Dendritic cell treated with granulocyte-macrophage colony-stimulating factor and Interleukin-4, amounts not matched to agents 40 ng/mL and 50 ng/mL, for 4 days (primary cell): ENCODE results near the gene FOXM1.
A peak's percentile ranks its signal among the peaks of the same experiment; 100 is the strongest.

Experiments
- H3K27ac Mint-ChIP-seq: one replicate; pipeline ENCODE4 v1.8.0; 2022; ENCODE audit warnings: mild to moderate bottlenecking, mixed read lengths
- H3K27me3 Mint-ChIP-seq: one replicate; pipeline ENCODE4 v1.8.0; 2022; ENCODE audit warnings: mild to moderate bottlenecking, mixed read lengths
- H3K36me3 Mint-ChIP-seq: one replicate; pipeline ENCODE4 v1.8.0; 2022; ENCODE audit warnings: low read depth, mixed read lengths
- H3K4me1 Mint-ChIP-seq: one replicate; pipeline ENCODE4 v1.8.0; 2022; ENCODE audit warnings: low read depth, mixed read lengths
- H3K4me3 Mint-ChIP-seq: one replicate; pipeline ENCODE4 v1.8.0; 2022; ENCODE audit warnings: mild to moderate bottlenecking, moderate library complexity, mixed read lengths
- H3K9me3 Mint-ChIP-seq: one replicate; pipeline ENCODE4 v1.8.0; 2022; ENCODE audit warnings: mixed read lengths
- intact Hi-C: fragments of 100-400 bp; cut with micrococcal nuclease; formaldehyde crosslinking; loops from one replicate; pipeline ENCODE4 v1.15.0; 2022

Gene FOXM1

DNA sequence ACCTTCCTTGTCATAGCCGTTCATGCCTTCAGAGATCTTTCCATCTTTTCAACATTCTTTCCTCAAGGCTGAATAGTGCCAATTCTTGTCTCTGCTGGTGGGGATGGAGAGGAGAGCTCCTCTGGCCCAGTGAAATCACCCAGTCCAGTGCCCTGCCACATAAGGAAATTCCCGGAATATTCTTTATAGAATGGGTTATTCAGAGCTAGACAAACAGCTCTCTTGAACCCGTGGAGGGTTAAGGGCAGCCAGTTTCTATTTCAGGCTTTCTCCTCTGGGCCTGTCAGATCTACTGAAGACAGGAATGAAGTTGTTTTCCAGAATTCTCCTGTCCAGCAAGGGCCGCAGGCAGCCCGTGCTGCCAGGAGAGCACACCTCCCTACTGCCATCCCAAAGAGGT lies 34.0 kb downstream of the FOXM1 start:
- no peak overlapping the region for H3K27ac Mint-ChIP-seq
- intact Hi-C loops, result no loop called here
- H3K9me3 Mint-ChIP-seq, result no peaks in the 10 kb centered on the region
- H3K27me3 Mint-ChIP-seq, result no peaks in the 10 kb centered on the region
- H3K4me3 Mint-ChIP-seq, result no peak overlapping the region
- H3K4me1 Mint-ChIP-seq, result no peaks in the 10 kb centered on the region
- H3K36me3 Mint-ChIP-seq, result peaks cover 83% of the 10 kb centered on the region

DNA sequence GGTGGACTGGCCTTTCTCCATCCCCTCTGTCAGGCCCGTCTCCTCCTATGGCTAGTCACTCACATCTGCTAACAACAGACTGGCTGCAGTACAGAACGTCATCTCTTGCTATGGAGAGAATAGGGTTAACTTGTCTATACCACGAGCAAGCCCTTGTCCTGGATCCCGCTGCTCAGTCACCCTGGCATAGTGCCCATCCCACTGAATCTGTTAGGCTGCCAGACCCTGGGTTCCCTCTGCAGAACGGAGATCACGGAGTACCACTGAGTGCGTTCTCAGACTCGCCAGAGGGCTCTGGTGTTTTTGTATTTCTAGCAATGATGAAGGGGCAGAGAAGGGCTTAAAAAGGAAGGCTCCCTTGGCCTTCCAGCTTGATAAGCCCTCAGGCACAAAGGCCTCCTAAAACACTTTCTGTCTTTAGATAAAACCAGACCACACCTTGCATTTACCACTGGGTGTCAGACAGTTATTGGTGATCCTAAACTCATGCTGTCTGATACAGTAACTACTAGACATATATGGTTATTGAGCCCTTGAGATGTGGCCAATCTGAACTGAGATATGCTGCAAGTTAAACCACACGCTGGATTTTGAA lies 35.8 kb downstream of the FOXM1 start:
- peaks cover 81% of the 10 kb centered on the region for H3K36me3 Mint-ChIP-seq
- H3K4me3 Mint-ChIP-seq, result no peak overlapping the region
- intact Hi-C loops, result no loop called here
- H3K9me3 Mint-ChIP-seq, result no peaks in the 10 kb centered on the region
- no peaks in the 10 kb centered on the region for H3K27me3 Mint-ChIP-seq
- peaks cover 7% of the 10 kb centered on the region for H3K4me1 Mint-ChIP-seq
- no peak overlapping the region for H3K27ac Mint-ChIP-seq

DNA sequence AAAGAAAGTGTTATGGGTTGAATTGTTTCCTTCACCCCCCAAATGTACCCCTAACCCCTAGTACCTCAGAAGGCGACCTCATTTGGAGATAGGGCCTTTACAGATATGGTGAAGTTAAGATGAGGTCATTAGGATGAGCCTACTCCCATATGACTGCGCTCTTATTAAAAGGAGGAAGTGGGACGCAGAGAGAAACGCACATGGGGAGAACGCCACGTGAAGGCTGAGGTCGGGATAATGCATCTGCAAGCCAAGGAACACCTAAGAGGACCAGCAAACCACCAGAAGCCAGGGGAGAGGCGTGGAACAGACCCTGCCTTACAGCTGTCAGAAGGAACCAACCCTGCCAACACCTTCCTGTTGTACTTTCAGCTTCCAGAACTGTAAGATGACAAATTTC lies 40.4 kb downstream of the FOXM1 start:
- intact Hi-C loops, result no loop called here
- H3K36me3 Mint-ChIP-seq, result peaks cover 67% of the 10 kb centered on the region

DNA sequence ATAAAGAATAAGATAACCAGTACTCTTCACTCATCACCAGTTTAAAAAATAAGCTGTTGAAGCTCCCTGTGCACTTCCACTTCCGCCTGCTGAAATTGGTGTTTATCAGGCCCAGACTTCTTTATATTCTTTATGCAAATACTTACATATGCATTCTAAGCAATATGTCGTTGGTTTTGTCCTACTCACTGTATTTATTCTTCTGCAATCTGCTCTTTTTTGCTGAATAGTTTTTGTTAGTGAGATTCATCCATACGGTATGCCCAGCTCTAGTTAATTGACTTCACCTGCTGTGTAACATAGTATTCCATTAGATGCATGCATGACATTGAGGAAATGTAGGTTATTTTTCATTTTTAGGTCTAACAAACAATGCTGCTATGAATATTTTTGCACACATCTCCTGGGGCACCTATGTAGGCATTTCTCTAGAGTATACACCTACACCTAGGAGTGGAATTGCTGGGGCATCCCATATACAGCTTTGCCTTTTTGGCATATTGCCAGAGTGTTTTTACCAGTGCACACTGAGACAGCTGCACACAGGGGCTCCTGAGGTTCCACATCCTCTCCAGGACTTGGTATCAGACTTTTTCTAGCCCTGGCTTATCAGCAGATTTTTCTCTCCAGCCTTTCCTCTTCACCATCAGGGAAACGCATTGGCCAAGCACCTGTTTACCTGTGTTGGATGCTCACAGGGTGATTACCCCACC lies 41.1 kb downstream of the FOXM1 start:
- Mint-ChIP-seq H3K27ac (peak overlapping the region; percentile 21), H3K27me3 (peaks cover 8% of the 10 kb centered on the region), H3K4me1 (peaks cover 32% of the 10 kb centered on the region), H3K4me3 (no peak overlapping the region), H3K36me3 (peaks cover 67% of the 10 kb centered on the region), H3K9me3 (no peaks in the 10 kb centered on the region)
- intact Hi-C loops, result no loop called here

More for the DNA sequence above, 40.4 kb downstream of the FOXM1 start:
- H3K9me3 Mint-ChIP-seq, result no peaks in the 10 kb centered on the region
- H3K4me3 Mint-ChIP-seq, result no peak overlapping the region
- peaks cover 8% of the 10 kb centered on the region for H3K27me3 Mint-ChIP-seq
- H3K4me1 Mint-ChIP-seq, result peaks cover 32% of the 10 kb centered on the region
- H3K27ac Mint-ChIP-seq, result peak overlapping the region; percentile 21

DNA sequence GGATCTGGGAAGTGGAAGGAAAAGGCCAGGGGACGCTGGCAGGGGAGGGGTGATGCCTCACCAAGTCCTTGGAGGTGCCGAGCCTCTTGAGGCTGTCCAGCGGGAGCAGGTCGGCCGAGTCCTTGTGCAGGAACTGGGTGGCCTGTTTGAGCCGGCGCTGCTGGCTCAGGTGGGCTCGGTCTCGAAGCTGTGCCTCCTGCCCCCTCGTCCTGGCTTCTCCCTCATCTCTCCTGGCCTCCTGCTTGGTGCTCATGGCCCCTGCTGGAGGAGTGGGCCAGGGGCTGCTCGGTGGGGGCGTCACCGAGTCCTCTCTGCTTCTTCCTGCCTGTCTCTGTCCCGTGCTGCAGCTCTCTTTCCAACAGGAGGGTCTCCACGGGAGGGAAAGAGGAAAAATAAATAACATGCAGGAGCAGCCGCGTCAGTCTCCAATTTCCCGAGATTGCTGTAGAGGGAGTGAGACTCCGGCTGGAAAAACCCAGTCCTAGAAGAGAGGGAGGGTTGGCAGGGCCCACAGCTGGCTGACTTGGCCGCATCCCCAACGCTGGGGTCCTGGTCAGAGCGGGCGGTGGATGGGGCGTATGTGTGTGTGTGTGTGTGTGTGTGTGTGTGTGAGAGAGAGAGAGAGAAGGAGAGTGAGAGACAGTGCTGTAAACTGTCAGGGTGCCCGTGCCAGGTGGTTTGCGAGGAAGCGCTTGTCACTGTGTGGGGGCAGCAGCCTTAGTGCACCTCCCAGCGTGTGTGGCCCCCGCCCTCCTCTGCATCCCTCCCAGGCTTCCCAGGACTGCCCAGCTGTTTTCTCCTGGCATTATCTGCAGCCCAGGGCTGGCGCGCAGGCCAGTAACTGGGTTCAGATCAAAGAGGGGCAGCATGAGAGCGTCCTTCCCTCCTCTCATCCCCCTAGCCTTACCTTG lies 42.1 kb downstream of the FOXM1 start, which contains the start of gene NRIP2:
TSS of gene NRIP2 (minus strand) at position 455 of the 911 bp plus-strand sequence. CDS start at position 403, 52 bp downstream.
- Mint-ChIP-seq H3K4me3 (no peak within 1 kb of the TSS), H3K9me3 (no peaks in the 10 kb centered on the region), H3K36me3 (peaks cover 67% of the 10 kb centered on the region), H3K27me3 (peaks cover 8% of the 10 kb centered on the region), H3K4me1 (peaks cover 32% of the 10 kb centered on the region), H3K27ac (no peak within 1 kb of the TSS)
- intact Hi-C loops, result no loop called here

DNA sequence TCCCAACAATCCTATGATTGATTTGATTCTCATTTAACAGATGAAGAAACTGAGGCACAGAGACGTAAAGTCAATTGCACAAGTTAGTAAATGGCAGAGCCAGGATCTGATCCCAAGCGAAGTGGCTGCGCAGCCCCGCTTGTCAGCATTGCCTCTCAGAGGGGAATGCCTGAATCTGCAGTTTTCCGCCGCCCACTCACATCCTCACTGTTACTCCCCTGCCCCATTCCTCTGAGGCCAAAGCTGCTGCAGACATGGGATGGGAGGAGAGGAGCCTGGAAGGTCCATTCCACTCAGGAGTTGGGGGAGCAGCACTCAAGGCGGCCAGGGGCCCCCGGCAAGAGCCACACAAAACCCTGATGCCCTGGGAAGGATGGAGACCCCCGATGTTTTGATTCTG lies 43.2 kb downstream of the FOXM1 start:
- Mint-ChIP-seq H3K27ac (no peak overlapping the region), H3K4me1 (peaks cover 32% of the 10 kb centered on the region), H3K36me3 (peaks cover 67% of the 10 kb centered on the region), H3K9me3 (no peaks in the 10 kb centered on the region), H3K27me3 (peaks cover 8% of the 10 kb centered on the region), H3K4me3 (no peak overlapping the region)
- intact Hi-C loops, result no loop called here

DNA sequence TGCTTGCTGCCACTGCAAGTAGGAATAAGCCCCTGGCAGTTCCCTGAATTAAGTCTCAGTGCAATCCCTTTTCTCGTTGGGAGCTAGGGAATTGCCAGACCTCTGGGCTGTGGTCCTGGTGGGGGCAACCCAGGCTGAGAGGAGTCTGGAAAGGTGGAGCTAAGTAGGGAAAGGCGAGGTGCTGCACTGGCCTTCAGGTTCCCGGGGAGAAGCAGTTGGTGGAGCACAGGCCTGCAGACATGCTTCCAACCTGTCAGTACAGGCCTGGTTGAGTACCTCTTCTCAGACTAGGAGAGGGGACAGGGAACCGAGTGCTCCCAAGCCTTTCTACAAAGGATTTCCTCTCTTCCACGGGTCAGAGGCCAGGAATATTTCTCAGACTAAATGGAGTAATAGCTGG lies 43.6 kb downstream of the FOXM1 start:
- Mint-ChIP-seq H3K27ac (no peak overlapping the region), H3K36me3 (peaks cover 67% of the 10 kb centered on the region), H3K27me3 (peaks cover 8% of the 10 kb centered on the region), H3K4me1 (peaks cover 32% of the 10 kb centered on the region), H3K9me3 (no peaks in the 10 kb centered on the region), H3K4me3 (no peak overlapping the region)
- intact Hi-C loops, result no loop called here

DNA sequence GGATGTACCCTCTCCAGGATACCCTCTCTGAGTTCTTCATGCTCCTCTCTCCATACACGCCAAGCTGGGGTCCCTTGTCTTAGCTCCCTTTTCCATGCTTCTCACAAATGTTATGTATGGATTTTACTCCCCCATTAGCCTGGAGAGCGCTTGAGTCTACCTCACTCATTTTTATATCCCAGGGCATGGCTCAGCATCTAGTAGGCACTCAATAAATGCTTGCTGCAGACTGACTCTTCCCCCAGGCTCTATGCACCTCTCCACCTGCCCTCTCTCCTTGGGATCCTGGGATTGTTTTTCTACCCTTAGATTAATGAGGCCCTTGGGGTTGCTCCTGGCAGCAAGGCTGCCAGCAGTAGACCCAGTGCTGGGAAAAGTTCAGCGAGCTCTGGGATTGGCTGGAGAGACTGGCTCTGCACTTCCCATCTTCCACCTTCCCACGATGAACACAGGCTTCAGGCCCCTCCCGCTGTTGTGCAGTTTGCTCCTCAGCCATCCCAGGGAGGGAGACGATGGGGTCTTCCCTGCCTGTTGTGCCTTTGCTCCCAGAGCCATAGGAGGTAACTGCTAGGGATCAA lies 44.3 kb downstream of the FOXM1 start:
- Mint-ChIP-seq H3K27me3 (peaks cover 8% of the 10 kb centered on the region), H3K9me3 (no peaks in the 10 kb centered on the region), H3K4me1 (peaks cover 32% of the 10 kb centered on the region), H3K4me3 (no peak overlapping the region), H3K36me3 (peaks cover 67% of the 10 kb centered on the region), H3K27ac (no peak overlapping the region)
- intact Hi-C loops, result no loop called here

DNA sequence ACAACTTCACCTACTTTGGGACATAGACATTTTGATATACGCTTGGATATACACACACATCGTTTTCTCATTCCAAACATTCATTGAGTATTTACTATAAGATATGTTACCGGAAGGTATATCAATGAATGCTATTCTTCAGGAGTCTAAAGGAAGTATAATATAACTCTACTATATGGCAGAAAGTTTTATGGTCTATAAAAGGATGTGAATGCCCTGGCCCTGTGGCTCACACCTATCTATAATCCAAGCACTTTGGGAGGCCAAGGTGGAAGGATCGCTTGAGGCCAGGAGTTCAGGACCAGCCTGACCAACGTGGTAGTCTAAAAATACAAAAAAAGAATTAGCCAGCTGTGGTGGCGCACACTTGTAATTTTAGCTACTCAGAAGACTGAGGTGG lies 47.7 kb downstream of the FOXM1 start:
- H3K27me3 Mint-ChIP-seq, result peaks cover 4% of the 10 kb centered on the region
- peaks cover 87% of the 10 kb centered on the region for H3K36me3 Mint-ChIP-seq
- H3K27ac Mint-ChIP-seq, result no peak overlapping the region
- peaks cover 10% of the 10 kb centered on the region for H3K4me1 Mint-ChIP-seq
- intact Hi-C loops, result no loop called here
- no peak overlapping the region for H3K4me3 Mint-ChIP-seq
- H3K9me3 Mint-ChIP-seq, result no peaks in the 10 kb centered on the region

DNA sequence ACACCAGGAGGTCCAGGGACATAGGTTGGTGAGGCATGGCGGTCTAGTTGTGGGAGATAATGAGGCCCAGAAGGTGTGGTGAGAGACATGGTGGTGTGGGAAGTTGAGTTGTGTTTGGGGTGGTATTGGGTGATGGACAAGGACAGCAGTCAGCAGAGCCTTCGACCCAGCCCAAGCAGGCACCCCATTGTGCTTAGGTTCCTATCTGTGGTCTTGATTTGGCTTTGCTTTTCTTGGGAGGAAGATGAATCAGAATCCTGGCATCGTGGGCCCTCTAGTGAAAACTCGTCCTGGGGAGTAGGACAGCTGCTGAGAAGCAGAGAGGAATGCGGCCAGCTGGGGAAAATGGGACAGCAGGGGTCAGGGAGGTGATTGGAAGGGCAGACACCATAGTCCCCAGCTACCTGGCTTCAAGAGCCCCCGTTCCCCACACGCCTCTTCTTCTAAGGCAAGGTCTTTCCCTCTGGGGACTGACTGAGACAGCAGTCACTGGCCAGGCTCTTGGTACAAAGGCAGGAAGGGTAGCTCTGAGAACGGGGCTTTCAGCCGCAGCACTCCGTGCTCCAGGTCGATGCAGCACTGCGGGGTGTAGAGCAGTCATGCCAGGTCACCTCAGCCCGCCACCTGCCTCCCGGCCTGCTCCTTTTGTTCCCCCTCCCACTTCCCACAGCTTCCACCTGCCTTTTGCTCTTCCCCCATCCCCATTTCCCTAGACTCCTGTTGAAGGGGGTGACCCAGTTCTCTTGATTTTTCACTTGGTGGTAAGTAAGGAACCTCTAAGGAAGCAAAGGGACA lies 50.1 kb downstream of the FOXM1 start:
- no peaks in the 10 kb centered on the region for H3K4me1 Mint-ChIP-seq
- no peak overlapping the region for H3K27ac Mint-ChIP-seq
- H3K4me3 Mint-ChIP-seq, result no peak overlapping the region
- H3K36me3 Mint-ChIP-seq, result peaks cover 99% of the 10 kb centered on the region
- H3K27me3 Mint-ChIP-seq, result no peaks in the 10 kb centered on the region
- intact Hi-C loops, result no loop called here
- H3K9me3 Mint-ChIP-seq, result no peaks in the 10 kb centered on the region

DNA sequence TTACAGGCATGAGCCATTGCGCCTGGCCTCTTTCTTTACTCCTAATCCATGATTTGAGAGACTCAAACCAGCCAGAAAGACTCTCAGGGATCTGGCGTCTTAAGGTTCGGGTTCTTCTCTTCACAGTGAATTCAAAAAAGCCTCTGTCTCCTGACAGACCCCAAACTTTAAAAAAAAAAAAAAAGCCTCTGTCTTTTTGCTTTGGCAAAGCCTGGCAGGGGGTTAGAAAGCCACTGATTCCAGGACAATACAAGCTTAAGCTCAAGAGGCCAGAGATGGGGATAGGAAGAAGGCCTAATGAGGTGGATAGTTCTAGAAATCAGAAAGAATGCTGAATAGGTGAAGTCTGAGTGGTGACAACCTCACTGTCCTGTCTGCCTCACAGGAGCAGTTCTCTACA lies 50.9 kb downstream of the FOXM1 start:
- H3K4me1 Mint-ChIP-seq, result no peaks in the 10 kb centered on the region
- H3K27ac Mint-ChIP-seq, result no peak overlapping the region
- H3K36me3 Mint-ChIP-seq, result peaks cover 99% of the 10 kb centered on the region
- no peak overlapping the region for H3K4me3 Mint-ChIP-seq
- no peaks in the 10 kb centered on the region for H3K27me3 Mint-ChIP-seq
- intact Hi-C loops, result no loop called here
- H3K9me3 Mint-ChIP-seq, result no peaks in the 10 kb centered on the region

DNA sequence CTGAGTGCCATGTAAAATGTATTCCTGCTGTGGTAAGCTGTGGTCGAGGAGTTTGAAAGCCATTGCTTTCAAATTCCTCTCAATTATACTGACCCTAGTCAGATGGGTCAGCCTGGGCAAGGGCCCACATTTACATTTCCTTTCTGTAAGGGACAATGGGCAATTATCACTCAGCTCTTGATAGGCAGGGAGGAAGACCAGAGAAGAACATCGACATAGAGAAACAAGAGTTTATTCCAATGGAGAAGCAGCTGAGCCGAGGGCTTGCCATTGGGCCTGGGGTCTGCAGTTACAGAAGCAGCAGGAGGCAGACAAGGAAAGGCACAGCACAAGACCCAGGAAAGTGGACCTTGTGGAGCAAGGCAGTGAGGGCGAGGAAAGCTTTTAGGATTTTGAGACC lies 51.8 kb downstream of the FOXM1 start:
- intact Hi-C loops, result no loop called here

DNA sequence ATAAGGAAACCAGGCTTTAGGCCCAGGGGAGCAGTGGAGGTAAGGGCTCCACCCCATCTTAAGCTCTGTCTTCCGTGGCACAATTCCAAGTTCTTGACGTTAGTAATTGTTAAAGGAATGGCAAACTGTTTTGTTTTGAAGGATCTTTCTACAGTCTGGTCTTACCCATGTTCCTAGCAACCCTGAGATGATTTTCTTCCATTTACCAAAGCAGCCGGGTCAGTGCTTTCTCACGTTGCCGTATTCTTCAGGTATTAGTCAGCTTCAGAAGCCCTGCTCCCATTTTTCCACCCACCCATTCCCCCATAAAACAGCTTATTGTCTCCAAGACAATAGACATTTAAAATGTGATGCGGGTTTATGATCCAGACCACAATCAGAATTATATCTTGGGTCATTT lies 52.4 kb downstream of the FOXM1 start:
- no peaks in the 10 kb centered on the region for H3K27me3 Mint-ChIP-seq
- H3K27ac Mint-ChIP-seq, result no peak overlapping the region
- H3K9me3 Mint-ChIP-seq, result no peaks in the 10 kb centered on the region
- H3K4me3 Mint-ChIP-seq, result no peak overlapping the region
- H3K36me3 Mint-ChIP-seq, result peaks cover 100% of the 10 kb centered on the region
- H3K4me1 Mint-ChIP-seq, result no peaks in the 10 kb centered on the region
- intact Hi-C loops, result no loop called here

More for the DNA sequence above, 51.8 kb downstream of the FOXM1 start:
- no peaks in the 10 kb centered on the region for H3K27me3 Mint-ChIP-seq
- no peak overlapping the region for H3K27ac Mint-ChIP-seq
- H3K9me3 Mint-ChIP-seq, result no peaks in the 10 kb centered on the region
- peaks cover 100% of the 10 kb centered on the region for H3K36me3 Mint-ChIP-seq
- no peak overlapping the region for H3K4me3 Mint-ChIP-seq
- no peaks in the 10 kb centered on the region for H3K4me1 Mint-ChIP-seq
